C4-2B (cell line): ENCODE results near the gene PAQR6.

Experiments used
- H3K27ac ChIP-seq: fragments of 450-650 bp; 2 replicates; pipeline ENCODE4 v1.5.1; 2017
- ZFX ChIP-seq: fragments of 450-650 bp; IDR thresholded peaks from 2 replicates; pipeline ENCODE4 v1.6.1; 2017
- TF ChIP-seq, protein P1 (sequence below): fragments of 450-650 bp; conservative IDR thresholded peaks from 2 replicates; pipeline ENCODE4 v1.5.1; 2017; ENCODE audit warnings: mild to moderate bottlenecking

PAQR6 gene, protein sequence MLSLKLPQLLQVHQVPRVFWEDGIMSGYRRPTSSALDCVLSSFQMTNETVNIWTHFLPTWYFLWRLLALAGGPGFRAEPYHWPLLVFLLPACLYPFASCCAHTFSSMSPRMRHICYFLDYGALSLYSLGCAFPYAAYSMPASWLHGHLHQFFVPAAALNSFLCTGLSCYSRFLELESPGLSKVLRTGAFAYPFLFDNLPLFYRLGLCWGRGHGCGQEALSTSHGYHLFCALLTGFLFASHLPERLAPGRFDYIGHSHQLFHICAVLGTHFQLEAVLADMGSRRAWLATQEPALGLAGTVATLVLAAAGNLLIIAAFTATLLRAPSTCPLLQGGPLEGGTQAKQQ

DNA sequence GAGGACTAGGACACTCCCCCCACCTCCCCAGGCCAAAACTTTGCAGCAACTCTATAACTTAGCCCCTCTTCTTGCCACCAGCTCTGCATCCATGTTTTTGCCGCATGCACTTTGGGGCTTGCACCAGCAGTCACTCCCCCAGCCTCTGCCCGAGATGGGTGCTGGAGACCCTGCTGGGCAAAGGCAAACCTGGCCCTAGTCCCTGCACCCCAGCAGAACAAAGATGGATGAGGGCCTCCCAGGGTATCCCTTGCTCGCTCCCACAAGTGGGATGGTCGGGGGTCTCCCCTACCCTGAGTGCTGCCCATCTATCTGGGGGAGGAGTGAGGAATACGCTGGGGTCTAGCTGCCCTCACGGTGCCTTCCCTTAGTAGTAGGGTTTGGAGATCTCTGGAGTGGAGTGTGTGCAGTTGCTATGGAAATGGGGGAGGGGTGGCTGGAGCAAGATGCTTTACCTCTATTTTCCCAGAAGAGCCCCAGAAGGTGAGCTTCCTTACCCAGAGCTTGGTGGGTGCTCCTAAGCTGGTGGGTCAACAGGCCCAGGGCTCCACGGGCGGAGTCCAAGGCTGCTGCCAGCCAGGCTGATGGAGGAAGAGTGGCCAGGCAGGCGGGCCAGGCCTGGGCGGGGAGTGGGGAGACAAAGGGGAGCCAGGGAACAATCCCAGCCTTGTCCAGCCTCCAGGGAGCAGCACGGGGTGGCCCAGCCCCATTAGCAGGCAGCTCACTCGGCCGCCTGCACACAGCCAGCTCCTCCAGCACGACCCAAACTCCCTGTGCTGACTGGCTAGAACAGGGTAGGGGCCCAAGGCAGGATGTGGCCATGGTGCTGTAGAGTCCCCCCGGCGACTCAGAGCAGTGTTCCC lies at the start of gene PAQR6:
TSS of gene PAQR6 (minus strand) at position 597 of the 863 bp plus-strand sequence. CDS start 1,325 bp downstream, outside the sequence.
- H3K27ac ChIP-seq: no peak within 1 kb of the TSS
- TF ChIP-seq, protein P1, sequence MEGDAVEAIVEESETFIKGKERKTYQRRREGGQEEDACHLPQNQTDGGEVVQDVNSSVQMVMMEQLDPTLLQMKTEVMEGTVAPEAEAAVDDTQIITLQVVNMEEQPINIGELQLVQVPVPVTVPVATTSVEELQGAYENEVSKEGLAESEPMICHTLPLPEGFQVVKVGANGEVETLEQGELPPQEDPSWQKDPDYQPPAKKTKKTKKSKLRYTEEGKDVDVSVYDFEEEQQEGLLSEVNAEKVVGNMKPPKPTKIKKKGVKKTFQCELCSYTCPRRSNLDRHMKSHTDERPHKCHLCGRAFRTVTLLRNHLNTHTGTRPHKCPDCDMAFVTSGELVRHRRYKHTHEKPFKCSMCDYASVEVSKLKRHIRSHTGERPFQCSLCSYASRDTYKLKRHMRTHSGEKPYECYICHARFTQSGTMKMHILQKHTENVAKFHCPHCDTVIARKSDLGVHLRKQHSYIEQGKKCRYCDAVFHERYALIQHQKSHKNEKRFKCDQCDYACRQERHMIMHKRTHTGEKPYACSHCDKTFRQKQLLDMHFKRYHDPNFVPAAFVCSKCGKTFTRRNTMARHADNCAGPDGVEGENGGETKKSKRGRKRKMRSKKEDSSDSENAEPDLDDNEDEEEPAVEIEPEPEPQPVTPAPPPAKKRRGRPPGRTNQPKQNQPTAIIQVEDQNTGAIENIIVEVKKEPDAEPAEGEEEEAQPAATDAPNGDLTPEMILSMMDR: no peak
- TF ChIP-seq ZFX: no peak

DNA sequence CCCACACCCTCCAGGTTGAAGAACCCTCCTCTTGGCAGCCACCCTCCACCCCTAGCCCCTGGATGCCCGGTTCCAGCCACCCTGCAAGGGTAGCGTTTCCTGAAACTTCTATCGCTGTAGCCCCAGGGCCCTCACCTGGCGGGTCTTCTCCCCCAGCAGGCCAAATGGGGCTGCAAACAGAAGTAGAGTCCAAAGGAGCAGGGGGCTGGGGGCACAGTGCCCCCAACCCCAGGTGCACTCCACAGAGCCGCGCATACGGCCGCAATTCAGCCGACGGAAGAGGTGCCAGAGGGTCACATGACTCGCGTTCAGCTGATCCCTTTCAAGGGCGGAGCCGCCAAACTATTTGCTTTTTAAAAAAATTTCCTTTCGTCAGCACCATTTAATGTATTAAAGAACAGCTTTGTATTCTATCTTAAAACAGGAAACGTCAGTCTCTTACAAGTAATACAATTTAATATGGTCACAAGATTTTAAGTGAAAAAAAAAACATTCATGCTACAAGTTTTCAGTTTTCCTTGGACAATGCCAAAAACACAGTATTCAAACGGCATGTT lies 47.6 kb upstream of the PAQR6 start, which contains the start of gene GLMP:
TSS of gene GLMP (minus strand) at position 289 of the 557 bp plus-strand sequence. CDS start at position 255, 34 bp downstream.
- H3K27ac ChIP-seq: peak within 1 kb of the TSS; percentile 72
- no peak for TF ChIP-seq ZFX
- TF ChIP-seq, protein P1: no peak

DNA sequence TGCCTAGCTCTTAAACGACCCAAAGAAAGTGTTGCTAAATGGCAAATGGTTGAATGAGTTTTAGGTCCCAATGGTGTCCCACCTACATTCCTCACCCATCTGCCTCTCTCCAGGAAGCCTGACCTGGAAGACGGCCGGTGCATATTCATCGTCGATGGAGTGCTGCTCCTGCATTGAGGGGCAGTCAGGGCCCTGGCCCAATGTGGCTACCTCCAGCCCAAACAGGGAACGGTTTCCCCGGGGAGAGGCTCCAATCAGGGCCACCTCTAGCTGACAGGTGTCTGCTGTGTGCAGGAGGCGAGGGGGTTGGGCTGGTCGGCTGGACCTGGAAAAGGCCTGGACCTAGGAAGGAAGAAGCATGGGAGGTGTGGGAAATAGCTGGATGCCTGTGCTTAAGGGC lies 46.0 kb upstream of the PAQR6 start:
- no peak overlapping the region for H3K27ac ChIP-seq

DNA sequence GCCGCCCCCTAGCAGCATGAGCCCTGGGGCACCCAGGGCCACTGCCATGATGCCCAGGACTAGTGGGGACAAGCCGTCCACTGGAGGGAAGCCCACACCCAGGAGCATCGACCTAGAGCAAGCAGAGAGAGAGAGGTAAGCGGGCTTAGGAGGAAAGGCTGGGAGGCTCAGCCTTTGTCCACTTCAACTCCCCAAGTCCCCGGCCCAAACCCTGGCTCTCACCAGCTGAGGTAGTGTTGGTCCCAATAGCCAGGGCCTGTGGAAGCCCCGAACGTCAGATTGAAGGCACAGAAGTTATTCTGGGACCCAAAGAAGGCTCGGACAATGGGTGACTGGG lies 45.2 kb upstream of the PAQR6 start:
- TF ChIP-seq, protein P1: no peak
- TF ChIP-seq ZFX: no peak
- H3K27ac ChIP-seq: no peak overlapping the region

More for the DNA sequence above, 46.0 kb upstream of the PAQR6 start:
- no peak for TF ChIP-seq ZFX
- TF ChIP-seq, protein P1: no peak

DNA sequence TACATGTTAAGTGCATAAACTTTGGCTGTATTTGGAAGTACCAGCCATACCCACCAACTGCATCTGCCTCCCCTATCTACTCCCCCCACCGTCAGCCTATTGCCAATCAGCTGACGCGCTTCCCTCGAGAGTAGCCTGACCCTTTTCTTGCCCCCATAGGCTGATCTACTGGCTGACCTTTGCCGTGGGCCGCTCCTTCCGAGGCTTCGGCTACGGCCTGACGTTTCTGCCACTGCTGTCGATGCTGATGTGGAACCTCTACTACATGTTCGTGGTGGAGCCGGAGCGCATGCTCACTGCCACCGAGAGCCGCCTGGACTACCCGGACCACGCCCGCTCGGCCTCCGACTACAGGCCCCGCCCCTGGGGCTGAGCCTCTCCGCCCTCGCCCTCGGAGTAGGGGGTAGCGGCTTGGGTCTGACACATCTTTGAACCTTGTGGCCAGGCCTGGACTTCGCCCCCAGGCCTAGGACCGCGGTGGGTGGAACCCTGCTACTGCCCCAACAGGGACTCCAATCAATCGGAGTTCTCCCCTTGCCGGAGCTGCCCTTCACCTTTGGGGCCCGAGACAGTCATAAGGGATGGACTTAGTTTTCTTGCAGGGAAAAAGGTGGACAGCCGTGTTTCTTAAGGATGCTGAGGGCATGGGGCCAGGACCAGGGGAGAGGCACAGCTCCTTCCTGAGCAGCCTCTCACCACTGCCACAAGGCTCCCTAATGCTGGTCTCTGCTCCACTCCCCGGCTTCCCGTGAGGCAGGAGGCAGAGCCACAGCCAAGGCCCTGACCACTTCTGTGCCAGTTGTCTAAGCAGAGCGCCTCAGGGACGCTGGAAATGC lies 43.6 kb upstream of the PAQR6 start:
- TF ChIP-seq ZFX: no peak
- TF ChIP-seq, protein P1: no peak
- peak overlapping the region; percentile 37; the same call in 1 of the 2 replicates for H3K27ac ChIP-seq

DNA sequence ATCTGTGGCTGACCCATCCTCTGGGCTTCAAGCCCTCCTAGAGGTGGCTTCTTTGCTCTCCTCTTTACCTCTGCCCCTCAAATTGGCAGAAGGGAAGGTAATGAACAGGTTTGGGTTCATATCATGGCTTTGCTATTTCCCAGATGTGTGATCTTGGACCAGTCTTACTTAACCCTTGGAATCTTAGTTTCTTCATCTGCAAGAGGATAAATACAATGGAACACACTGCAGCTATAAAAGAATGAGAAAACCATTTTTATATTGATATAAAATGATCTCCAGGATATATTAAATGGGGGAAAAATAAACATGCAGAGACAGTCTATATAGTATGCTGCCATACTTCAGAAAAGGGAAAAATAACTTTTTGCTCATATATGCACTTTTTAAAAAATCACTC lies 42.0 kb upstream of the PAQR6 start:
- no peak for TF ChIP-seq ZFX
- TF ChIP-seq, protein P1: no peak
- H3K27ac ChIP-seq: peak overlapping the region; percentile 13
